ENCODE data around the gene EXOG. TPM values are rescaled to one million over a fixed set of nuclear protein-coding genes. Genes with fewer than 3 reads are reported as not detected.

EXOG gene
- total RNA-seq, 1 experiment from 2014 or later: 8.3 TPM

- Histone ChIP-seq H4K20me1 (ENCODE audit: insufficient read depth) (no peaks in the 10 kb centered on the region), H3K27me3 (ENCODE audit: insufficient read depth, low read length) (no peaks in the 10 kb centered on the region), H3K36me3 (ENCODE audit: control insufficient read depth in 1 of 2, insufficient read depth in 2 of 2, low read length in 2 of 2) (no peaks in the 10 kb centered on the region), H3K79me2 (ENCODE audit: insufficient read depth, low read length) (peaks cover 40% of the 10 kb centered on the region; the same call in 1 of the 2 replicates), H3K9me2 (ENCODE audit: insufficient read depth) (no peaks in the 10 kb centered on the region), H3K9ac (ENCODE audit: low read length) (no peak overlapping the region), H3K4me1 (ENCODE audit: control insufficient read depth in 1 of 2, insufficient read depth in 2 of 2, low read length in 2 of 2) (peaks cover 2 to 7% of the 10 kb centered on the region in 2 experiments; a peak in 2 of 4 replicates), H3K9me3 (ENCODE audit: control insufficient read depth in 1 of 2, insufficient read depth in 1 of 2, low read depth in 1 of 2, low read length in 2 of 2) (peaks cover 4 to 9% of the 10 kb centered on the region in 2 experiments; a peak in 2 of 4 replicates), H2AFZ (ENCODE audit: low read depth, low read length, poor library complexity, severe bottlenecking) (no peak overlapping the region), H3K4me3 (replicated peaks in 1 of 2; ENCODE audit: low read depth in 1 of 2, low read length in 2 of 2) (no peak overlapping the region), H3K27ac (ENCODE audit: low read depth, low read length) (no peak overlapping the region), H3K4me2 (ENCODE audit: low read length) (no peak overlapping the region)
- CTCF ChIA-PET: no interaction called here
- TF ChIP-seq SP1 (IDR thresholded peaks at IDR 0.05; ENCODE audit: low read depth) (no peak), CTCF (IDR thresholded peaks at IDR 0.05 in 2 of 3, conservative IDR thresholded peaks at IDR 0.05 in 1 of 3; ENCODE audit: borderline replicate concordance in 1 of 3, insufficient read depth in 1 of 3, low read depth in 2 of 3, low read length in 2 of 3) (no peak), CEBPB (IDR thresholded peaks at IDR 0.05; ENCODE audit: low read depth) (no peak), CBX3 (IDR thresholded peaks at IDR 0.05; ENCODE audit: low read depth) (no peak), POLR2A (IDR thresholded peaks at IDR 0.05; ENCODE audit: borderline replicate concordance, extremely low read depth, insufficient read depth, insufficient read length) (no peak), JUND (IDR thresholded peaks at IDR 0.05) (no peak)
- ATAC-seq (no peak), DNase-seq (ENCODE audit: low read depth, low spot score) (no peak)
- RAD21 ChIA-PET (ENCODE audit: low non-redundant PET in 1 of 2, low total read pairs in 2 of 2, uncharacterized antibody in 2 of 2, unreplicated experiment in 2 of 2): no interaction called here
- BruUV-seq (replicated peaks): no TSS peak
- intact Hi-C loops (cut with micrococcal nuclease): no loop called here
- POLR2A ChIA-PET: no interaction called here
Measured at GRCh38 chr3:38469852-38470251, 26.3 kb upstream of the EXOG start.

- ChIA-PET RAD21 (ENCODE audit: low non-redundant PET in 1 of 2, low total read pairs in 2 of 2, uncharacterized antibody in 2 of 2, unreplicated experiment in 2 of 2) (no interaction called here), CTCF (interaction anchor here (0.6 to 1.8 kb wide), 2 partner anchors 8 to 497 kb away, joined by 3 to 4 read pairs; no protein-coding TSS in a partner anchor), POLR2A (no interaction called here)
- Histone ChIP-seq H3K9me3 (ENCODE audit: control insufficient read depth in 1 of 2, insufficient read depth in 1 of 2, low read depth in 1 of 2, low read length in 2 of 2) (peaks cover 0 to 9% of the 10 kb centered on the region in 2 experiments; a peak in 2 of 4 replicates), H2AFZ (ENCODE audit: low read depth, low read length, poor library complexity, severe bottlenecking) (no peak overlapping the region), H3K4me2 (ENCODE audit: low read length) (no peak overlapping the region), H3K27ac (ENCODE audit: low read depth, low read length) (no peak overlapping the region), H3K9ac (ENCODE audit: low read length) (no peak overlapping the region), H3K4me1 (ENCODE audit: control insufficient read depth in 1 of 2, insufficient read depth in 2 of 2, low read length in 2 of 2) (peaks cover 2 to 7% of the 10 kb centered on the region in 2 experiments; a peak in 2 of 4 replicates), H3K36me3 (ENCODE audit: control insufficient read depth in 1 of 2, insufficient read depth in 2 of 2, low read length in 2 of 2) (no peaks in the 10 kb centered on the region), H4K20me1 (ENCODE audit: insufficient read depth) (no peaks in the 10 kb centered on the region), H3K9me2 (ENCODE audit: insufficient read depth) (no peaks in the 10 kb centered on the region), H3K27me3 (ENCODE audit: insufficient read depth, low read length) (no peaks in the 10 kb centered on the region), H3K79me2 (ENCODE audit: insufficient read depth, low read length) (peaks cover 35% of the 10 kb centered on the region; the same call in 1 of the 2 replicates), H3K4me3 (replicated peaks in 1 of 2; ENCODE audit: low read depth in 1 of 2, low read length in 2 of 2) (no peak overlapping the region)
- BruUV-seq (replicated peaks): no TSS peak
- ATAC-seq: no peak
- intact Hi-C loops (cut with micrococcal nuclease): no loop called here
- DNase-seq (ENCODE audit: low read depth, low spot score): no peak
- no peak for TF ChIP-seq YY1 (IDR thresholded peaks at IDR 0.05; ENCODE audit: extremely low read depth, insufficient replicate concordance, low read depth, low read length)
- TF ChIP-seq ATF3 (IDR thresholded peaks at IDR 0.05): no peak
- no peak for TF ChIP-seq FOSL1 (IDR thresholded peaks at IDR 0.05; ENCODE audit: low read depth)
- no peak for TF ChIP-seq JUND (IDR thresholded peaks at IDR 0.05)
- TF ChIP-seq CBX3 (IDR thresholded peaks at IDR 0.05; ENCODE audit: low read depth): no peak
- no peak for TF ChIP-seq ZFX (IDR thresholded peaks at IDR 0.05)
- TF ChIP-seq CEBPB (IDR thresholded peaks at IDR 0.05; ENCODE audit: low read depth): no peak
- TF ChIP-seq SRF (IDR thresholded peaks at IDR 0.05; ENCODE audit: low read depth): no peak
- no peak for TF ChIP-seq EZH2 (IDR thresholded peaks at IDR 0.05)
- no peak for TF ChIP-seq POLR2A (IDR thresholded peaks at IDR 0.05; ENCODE audit: borderline replicate concordance, extremely low read depth, insufficient read depth, insufficient read length)
- no peak for TF ChIP-seq CTCF (IDR thresholded peaks at IDR 0.05 in 2 of 3, conservative IDR thresholded peaks at IDR 0.05 in 1 of 3; ENCODE audit: borderline replicate concordance in 1 of 3, insufficient read depth in 1 of 3, low read depth in 2 of 3, low read length in 2 of 3)
- TF ChIP-seq POLR2AphosphoS5 (IDR thresholded peaks at IDR 0.05; ENCODE audit: low read depth, low read length): no peak
- TF ChIP-seq ZNF274 (IDR thresholded peaks at IDR 0.05; ENCODE audit: low read depth, low read length): no peak
- no peak for TF ChIP-seq EZH2phosphoT487 (IDR thresholded peaks at IDR 0.05; ENCODE audit: borderline replicate concordance)
- TF ChIP-seq RAD21 (IDR thresholded peaks at IDR 0.05; ENCODE audit: low read depth): no peak
Measured at GRCh38 chr3:38471260-38471857, 24.8 kb upstream of the EXOG start.
